ENCODE data around the gene STAMBPL1. TPM values are rescaled to one million over a fixed set of nuclear protein-coding genes. Genes with fewer than 3 reads are reported as not detected.

STAMBPL1 gene
- total and polyA plus RNA-seq, 4 donors = 1.7 to 24.5 (median 5.1) TPM

GRCh38 chr10:88934900-88935672 lies 55.0 kb downstream of the STAMBPL1 start:
- peaks cover 0 to 30% (median 15%) of the 10 kb centered on the region in 4 donors for H3K36me3 ChIP-seq (ENCODE audit: control insufficient read depth in 4 of 4, insufficient read depth in 4 of 4, low read length in 4 of 4)
- peak overlapping the region in 1 of 2 donors; percentile 14 for H3K9ac ChIP-seq (ENCODE audit: insufficient read depth in 1 of 2, low read length in 2 of 2)

GRCh38 chr10:88936656-88937055 lies 56.6 kb downstream of the STAMBPL1 start:
- no peaks in the 10 kb centered on the region for H3K27me3 ChIP-seq (ENCODE audit: control insufficient read depth in 3 of 3, insufficient read depth in 3 of 3, low read length in 2 of 3)
- ATAC-seq (ENCODE audit: insufficient read depth, low FRiP score) = no peak
- no peaks in the 10 kb centered on the region for H3K9me3 ChIP-seq (ENCODE audit: control insufficient read depth in 4 of 4, insufficient read depth in 3 of 4, low read length in 3 of 4)
- H3K4me3 ChIP-seq = no peak overlapping the region
- peaks cover 0 to 36% (median 19%) of the 10 kb centered on the region in 4 donors for H3K36me3 ChIP-seq (ENCODE audit: control insufficient read depth in 4 of 4, insufficient read depth in 4 of 4, low read length in 4 of 4)
- no peak for TF ChIP-seq CTCF (IDR thresholded peaks at IDR 0.05; ENCODE audit: control extremely low read depth, extremely low read depth)
- WGBS, 2 donors = 87 to 95% methylated on average over 3 of the region's 3 CpGs
- no peak overlapping the region for H3K9ac ChIP-seq (ENCODE audit: insufficient read depth in 1 of 2, low read length in 2 of 2)
- no peak overlapping the region for H3K27ac ChIP-seq (ENCODE audit: low read depth in 1 of 2, low read length in 1 of 2)
- peaks cover 0 to 8% (median 0%) of the 10 kb centered on the region in 5 donors for H3K4me1 ChIP-seq (ENCODE audit: control insufficient read depth in 5 of 5, insufficient read depth in 5 of 5, low read length in 5 of 5)
- no peak for DNase-seq

More at GRCh38 chr10:88934900-88935672, 55.0 kb downstream of the STAMBPL1 start:
- Histone ChIP-seq H3K9me3 (ENCODE audit: control insufficient read depth in 4 of 4, insufficient read depth in 3 of 4, low read length in 3 of 4) (no peaks in the 10 kb centered on the region), H3K4me1 (ENCODE audit: control insufficient read depth in 5 of 5, insufficient read depth in 5 of 5, low read length in 5 of 5) (peaks cover 0 to 8% (median 0%) of the 10 kb centered on the region in 5 donors), H3K27me3 (ENCODE audit: control insufficient read depth in 3 of 3, insufficient read depth in 3 of 3, low read length in 2 of 3) (no peaks in the 10 kb centered on the region), H3K27ac (ENCODE audit: low read depth in 1 of 2, low read length in 1 of 2) (peak overlapping the region in 1 of 2 donors; percentile 51), H3K4me3 (no peak overlapping the region)
- DNase-seq (peak; percentile 78 to 92 (median 89)), ATAC-seq (ENCODE audit: insufficient read depth, low FRiP score) (peak; percentile 83)
- WGBS, 2 donors = 36 to 44% methylated on average over 17 of the region's 17 CpGs
- peak; percentile 92 for TF ChIP-seq CTCF (IDR thresholded peaks at IDR 0.05; ENCODE audit: control extremely low read depth, extremely low read depth)

- TF ChIP-seq CTCF (IDR thresholded peaks at IDR 0.05; ENCODE audit: control extremely low read depth, extremely low read depth) = no peak
- Histone ChIP-seq H3K9me3 (ENCODE audit: control insufficient read depth in 4 of 4, insufficient read depth in 3 of 4, low read length in 3 of 4) (no peaks in the 10 kb centered on the region), H3K27me3 (ENCODE audit: control insufficient read depth in 3 of 3, insufficient read depth in 3 of 3, low read length in 2 of 3) (no peaks in the 10 kb centered on the region), H3K4me3 (no peak overlapping the region), H3K4me1 (ENCODE audit: control insufficient read depth in 5 of 5, insufficient read depth in 5 of 5, low read length in 5 of 5) (peaks cover 0 to 8% (median 0%) of the 10 kb centered on the region in 5 donors), H3K36me3 (ENCODE audit: control insufficient read depth in 4 of 4, insufficient read depth in 4 of 4, low read length in 4 of 4) (peaks cover 0 to 41% (median 23%) of the 10 kb centered on the region in 4 donors), H3K27ac (ENCODE audit: low read depth in 1 of 2, low read length in 1 of 2) (no peak overlapping the region), H3K9ac (ENCODE audit: insufficient read depth in 1 of 2, low read length in 2 of 2) (no peak overlapping the region)
- DNase-seq (no peak), ATAC-seq (ENCODE audit: insufficient read depth, low FRiP score) (no peak)
- 94 to 98% methylated on average over 3 of the region's 3 CpGs for WGBS, 2 donors
These were observed 58.0 kb downstream of the STAMBPL1 start for GRCh38 chr10:88938039-88938438.
